Measurements from ENCODE around the gene BSG. TPM values are rescaled to one million over a fixed set of nuclear protein-coding genes. Genes with fewer than 3 reads are reported as not detected.

Gene BSG
- total RNA-seq, 1 donor from 2014 or later = 330 TPM

- H3K4me2 ChIP-seq = no peak overlapping the region
Measured at GRCh38 chr19:525857-526419, 46.5 kb upstream of the BSG start.

GRCh38 chr19:530134-531008 is 42.0 kb upstream of the BSG start:
- Histone ChIP-seq H3K27me3 (peaks cover 8% of the 10 kb centered on the region), H3K36me3 (no peaks in the 10 kb centered on the region), H3K9ac (no peak overlapping the region), H3K27ac (peak overlapping the region; percentile 88), H3K4me3 (peak overlapping the region; percentile 99), H2AFZ (replicated peaks) (peak overlapping the region; percentile 99), H3F3A (ENCODE audit: low read depth) (peaks cover 28% of the 10 kb centered on the region), H3K4me1 (peaks cover 14% of the 10 kb centered on the region), H3K4me2 (peak overlapping the region; percentile 77), H4K20me1 (ENCODE audit: low read depth) (peaks cover 32% of the 10 kb centered on the region), H3K9me3 (ENCODE audit: low read depth) (no peaks in the 10 kb centered on the region), H3K79me2 (ENCODE audit: low read depth) (peaks cover 33% of the 10 kb centered on the region)
- Mint-ChIP-seq H3K27me3 (ENCODE audit: insufficient read depth, low read depth) (peaks cover 4% of the 10 kb centered on the region), H3K4me3 (peak overlapping the region; percentile 88), H3K9me3 (peaks cover 3% of the 10 kb centered on the region), H3K27ac (no peak overlapping the region), H3K4me1 (peaks cover 39% of the 10 kb centered on the region), H3K36me3 (peaks cover 3% of the 10 kb centered on the region)
- no peak for DNase-seq (ENCODE audit: low spot score)
- TF ChIP-seq EZH2 (IDR thresholded peaks at IDR 0.05) (no peak), CTCF (IDR thresholded peaks at IDR 0.05) (no peak), EZH2phosphoT487 (IDR thresholded peaks at IDR 0.05) (no peak)

More at GRCh38 chr19:525857-526419, 46.5 kb upstream of the BSG start:
- H3K4me1 Mint-ChIP-seq = peaks cover 34% of the 10 kb centered on the region
- no peak overlapping the region for H3K4me3 Mint-ChIP-seq
- no peaks in the 10 kb centered on the region for H3K79me2 ChIP-seq (ENCODE audit: low read depth)
- H3K27me3 Mint-ChIP-seq (ENCODE audit: insufficient read depth, low read depth) = peaks cover 4% of the 10 kb centered on the region
- DNase-seq (ENCODE audit: low spot score) = no peak
- H3K4me1 ChIP-seq = peaks cover 7% of the 10 kb centered on the region
- H3K9me3 ChIP-seq (ENCODE audit: low read depth) = no peaks in the 10 kb centered on the region
- H3K4me3 ChIP-seq = no peak overlapping the region
- H3K27me3 ChIP-seq = peaks cover 12% of the 10 kb centered on the region
- no peak overlapping the region for H3K27ac ChIP-seq
- H4K20me1 ChIP-seq (ENCODE audit: low read depth) = no peaks in the 10 kb centered on the region
- H3K36me3 Mint-ChIP-seq = peaks cover 8% of the 10 kb centered on the region
- no peak for TF ChIP-seq EZH2phosphoT487 (IDR thresholded peaks at IDR 0.05)
- TF ChIP-seq EZH2 (IDR thresholded peaks at IDR 0.05) = no peak
- no peak for TF ChIP-seq CTCF (IDR thresholded peaks at IDR 0.05)
- no peak overlapping the region for H3K27ac Mint-ChIP-seq
- peaks cover 3% of the 10 kb centered on the region for H3K9me3 Mint-ChIP-seq
- peaks cover 16% of the 10 kb centered on the region for H3F3A ChIP-seq (ENCODE audit: low read depth)
- H2AFZ ChIP-seq (replicated peaks) = no peak overlapping the region
- no peak overlapping the region for H3K9ac ChIP-seq
- no peaks in the 10 kb centered on the region for H3K36me3 ChIP-seq

GRCh38 chr19:531009-531752 is 41.2 kb upstream of the BSG start:
- Histone ChIP-seq H3K9me3 (ENCODE audit: low read depth) (no peaks in the 10 kb centered on the region), H4K20me1 (ENCODE audit: low read depth) (peaks cover 38% of the 10 kb centered on the region), H3F3A (ENCODE audit: low read depth) (peaks cover 28% of the 10 kb centered on the region), H3K4me2 (peak overlapping the region; percentile 77), H3K27ac (peak overlapping the region; percentile 88), H2AFZ (replicated peaks) (peak overlapping the region; percentile 99), H3K79me2 (ENCODE audit: low read depth) (peaks cover 35% of the 10 kb centered on the region), H3K36me3 (no peaks in the 10 kb centered on the region), H3K4me1 (peaks cover 13% of the 10 kb centered on the region), H3K27me3 (peaks cover 2% of the 10 kb centered on the region), H3K9ac (no peak overlapping the region), H3K4me3 (peak overlapping the region; percentile 99)
- Mint-ChIP-seq H3K4me3 (peak overlapping the region; percentile 88), H3K9me3 (peaks cover 3% of the 10 kb centered on the region), H3K27me3 (ENCODE audit: insufficient read depth, low read depth) (peaks cover 4% of the 10 kb centered on the region), H3K27ac (no peak overlapping the region), H3K4me1 (peaks cover 32% of the 10 kb centered on the region), H3K36me3 (peaks cover 3% of the 10 kb centered on the region)
- peak; percentile 97 for DNase-seq (ENCODE audit: low spot score)
- TF ChIP-seq CTCF (IDR thresholded peaks at IDR 0.05) (peak; percentile 18), EZH2phosphoT487 (IDR thresholded peaks at IDR 0.05) (no peak)
